Body of pancreas (tissue), 4 donors: ENCODE data around the gene TNS3. TPM values are rescaled to one million over a fixed set of nuclear protein-coding genes. Genes with fewer than 3 reads are reported as not detected.
A peak's percentile ranks its signal among the peaks of the same experiment; 100 is the strongest.

Experiments used
- ATAC-seq: fragments of 150-250 bp; one replicate; pipeline ENCODE4 v1.9.1; 2016
- DNase-seq, 4 donors: peaks; one replicate each; pipeline ENCODE4 v3.0.0-alpha.2; 2019
- H3K27ac ChIP-seq, 4 donors: fragments of 200-600 bp; sonication (generic); 1 replicate in 3 of 4; 2 replicates in 1 of 4; pipeline versions ENCODE4 v1.5.1 to v1.6.1; 2016 to 2019; ENCODE audit warnings: mild to moderate bottlenecking in 1 of 4, mixed read lengths in 1 of 4, moderate library complexity in 1 of 4
- H3K27me3 ChIP-seq, 2 donors: fragments of 200-600 bp; sonication (generic); one replicate each; pipeline ENCODE4 v1.6.0; 2016; ENCODE audit warnings: mild to moderate bottlenecking in 1 of 2
- H3K36me3 ChIP-seq, 2 donors: fragments of 200-600 bp; sonication (generic); replicated peaks in 1 of 2; 2 replicates each; pipeline ENCODE4 v1.5.1; 2016; ENCODE audit warnings: low read depth in 2 of 2; ENCODE audit not compliant: insufficient read depth in 1 of 2
- H3K4me1 ChIP-seq: fragments of 200-600 bp; sonication (generic); one replicate; pipeline ENCODE4 v1.6.0; 2016
- H3K4me3 ChIP-seq, 2 donors: fragments of 200-600 bp; sonication (generic); 1 replicate in 1 of 2; 2 replicates in 1 of 2; pipeline ENCODE4 v1.5.1; 2016 to 2019
- H3K9me3 ChIP-seq, 3 donors: fragments of 200-600 bp; sonication (generic); 1 replicate in 2 of 3; 2 replicates in 1 of 3; pipeline ENCODE4 v1.5.1; 2016
- CTCF ChIP-seq, 7 experiments: fragments of 450-650 bp in 4 of 7; fragments of 200-600 bp in 3 of 7; sonication (generic) in 3 of 7; IDR thresholded peaks; one replicate each; pipeline ENCODE4 v1.5.1; 2016 to 2019; ENCODE audit warnings: antibody characterized with exemption in 7 of 7
- POLR2A ChIP-seq, 3 donors: fragments of 450-650 bp; IDR thresholded peaks; one replicate each; pipeline ENCODE4 v1.6.1; 2016; ENCODE audit warnings: antibody characterized with exemption in 3 of 3, mild to moderate bottlenecking in 2 of 3
- WGBS, 2 donors: methylation state at CpG; one replicate each; pipeline ENCODE4 v1.1.5; 2017; 5-methylcytosine and 5-hydroxymethylcytosine counted together
- intact Hi-C: fragments of 100-400 bp; cut with DNase I; formaldehyde crosslinking; loops from one replicate; pipeline ENCODE4 v1.15.1; 2023
- total RNA-seq, 2 donors: library from RNA; depleted of rRNA; stranded (reverse); fragments of >200 nt; gene quantifications; one replicate each; pipeline ENCODE4 v1.1.0, GENCODE V29; 2016

The TNS3 gene
- total RNA-seq, 2 donors from 2014 or later: 100 to 265 TPM

DNA sequence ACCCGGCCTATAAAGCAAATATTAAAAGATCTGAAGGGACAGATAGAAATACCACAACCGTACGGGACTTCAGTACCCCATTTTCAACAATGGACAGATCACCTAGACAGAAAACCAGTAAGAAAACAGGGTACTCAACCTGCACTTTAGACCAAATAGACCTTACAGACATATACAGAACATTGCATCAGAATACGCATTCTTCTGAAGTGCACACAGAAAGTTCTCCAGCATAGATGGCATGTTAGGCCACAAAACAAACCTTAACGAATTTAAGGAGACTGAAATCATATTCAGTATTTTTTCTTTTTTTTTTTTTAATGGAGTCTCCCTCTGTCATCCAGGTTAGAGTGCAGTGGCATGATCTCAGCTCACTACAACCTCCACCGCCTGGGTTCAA is 151.5 kb downstream of the TNS3 start:
- H3K27me3 ChIP-seq: no peaks in the 10 kb centered on the region
- H3K4me1 ChIP-seq: peaks cover 13% of the 10 kb centered on the region
- H3K9me3 ChIP-seq: no peaks in the 10 kb centered on the region
- peaks cover 9 to 28% of the 10 kb centered on the region in 2 donors for H3K36me3 ChIP-seq
- TF ChIP-seq POLR2A (IDR thresholded peaks at IDR 0.05) (no peak), CTCF (IDR thresholded peaks at IDR 0.05) (no peak)
- intact Hi-C loops: loop anchor here (10.0 kb wide), 1 partner anchor 384 kb away; no protein-coding TSS in a partner anchor
- no peak overlapping the region for H3K27ac ChIP-seq
- WGBS, 2 donors: 80 to 91% methylated on average over 6 of the region's 6 CpGs
- H3K4me3 ChIP-seq: no peak overlapping the region
- ATAC-seq: no peak
- DNase-seq: no peak

DNA sequence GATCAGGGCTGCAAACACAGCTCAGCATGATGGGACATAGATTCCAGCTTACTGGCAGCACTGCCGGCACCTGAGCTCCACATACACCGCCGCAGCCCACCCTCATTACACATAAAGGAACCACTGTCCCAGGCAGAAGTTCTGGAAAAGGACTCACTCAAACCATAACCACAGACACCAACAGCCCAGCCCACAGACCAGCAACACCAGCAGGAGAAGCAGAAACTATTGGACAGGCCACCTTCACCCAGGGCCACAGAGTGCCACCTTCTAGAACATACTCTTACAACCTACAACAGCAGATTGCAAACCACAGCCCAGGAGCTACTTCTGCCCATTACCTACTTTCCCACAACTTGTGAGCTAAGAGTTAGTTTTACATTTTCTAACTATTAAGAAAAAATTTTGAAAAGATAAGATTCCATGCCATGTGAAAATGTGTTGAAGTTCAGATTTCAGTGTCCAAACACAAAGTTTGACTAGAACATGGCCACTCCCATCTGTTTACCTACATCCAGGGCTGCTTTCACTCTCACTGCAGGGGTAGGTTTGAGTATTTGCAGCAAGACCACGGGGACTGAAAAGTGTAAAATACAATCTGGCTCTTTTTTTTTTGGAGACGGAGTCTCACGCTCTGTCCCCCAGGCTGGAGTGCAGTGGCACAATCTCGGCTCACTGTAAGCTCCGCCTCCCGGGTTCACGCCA is 153.0 kb downstream of the TNS3 start:
- 75 to 89% methylated on average over 10 of the region's 10 CpGs for WGBS, 2 donors
- H3K27ac ChIP-seq: peak overlapping the region in 2 of 4 donors; percentile 2 to 18
- DNase-seq: no peak
- H3K4me3 ChIP-seq: no peak overlapping the region
- H3K4me1 ChIP-seq: peaks cover 13% of the 10 kb centered on the region
- no peak for TF ChIP-seq CTCF (IDR thresholded peaks at IDR 0.05)
- TF ChIP-seq POLR2A (IDR thresholded peaks at IDR 0.05): no peak
- no peaks in the 10 kb centered on the region for H3K9me3 ChIP-seq
- H3K36me3 ChIP-seq: peaks cover 9 to 30% of the 10 kb centered on the region in 2 donors
- intact Hi-C loops: no loop called here
- peak; percentile 22 for ATAC-seq
- H3K27me3 ChIP-seq: no peaks in the 10 kb centered on the region

DNA sequence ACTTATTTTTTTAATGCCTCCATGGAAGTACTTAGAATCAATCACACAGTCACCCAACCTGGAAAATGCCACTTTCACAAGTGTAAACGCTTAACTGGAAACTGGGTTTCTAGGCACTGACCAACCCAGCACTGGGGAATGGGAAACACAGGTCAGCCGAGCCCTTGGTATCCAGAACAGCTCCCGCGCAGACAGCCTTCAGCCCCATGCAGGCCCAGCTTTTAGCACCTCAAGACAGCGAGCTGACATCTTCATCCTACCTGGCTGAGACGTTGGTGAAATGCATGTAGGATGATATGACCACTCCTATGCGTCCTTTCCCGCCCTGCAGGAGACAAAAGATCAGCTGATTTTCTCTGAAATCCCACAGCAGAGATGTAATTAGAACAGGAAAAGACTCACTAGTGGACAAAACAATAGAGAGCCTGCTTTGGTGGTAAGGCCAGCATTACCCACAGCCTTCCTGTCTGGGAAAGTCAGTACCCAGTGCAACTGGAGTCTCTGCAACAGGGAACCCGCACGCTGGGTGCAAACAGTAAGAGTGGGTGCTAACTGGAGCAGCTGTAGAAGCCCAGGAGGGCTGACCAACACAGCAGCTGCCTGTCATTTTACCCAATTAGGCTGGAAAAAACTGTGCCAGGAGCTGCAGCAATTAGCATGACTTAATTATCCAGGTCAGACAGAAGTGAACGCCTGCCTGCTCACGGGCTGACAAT is 153.7 kb downstream of the TNS3 start:
- H3K27me3 ChIP-seq: no peaks in the 10 kb centered on the region
- ATAC-seq (peak; percentile 12), DNase-seq (no peak)
- no peak for TF ChIP-seq CTCF (IDR thresholded peaks at IDR 0.05)
- peak overlapping the region in 1 of 4 donors; percentile 18 for H3K27ac ChIP-seq
- 65 to 72% methylated on average over 12 of the region's 12 CpGs for WGBS, 2 donors
- no peak overlapping the region for H3K4me3 ChIP-seq
- intact Hi-C loops: no loop called here
- no peaks in the 10 kb centered on the region for H3K9me3 ChIP-seq
- peaks cover 9 to 31% of the 10 kb centered on the region in 2 donors for H3K36me3 ChIP-seq
- H3K4me1 ChIP-seq: peaks cover 13% of the 10 kb centered on the region

DNA sequence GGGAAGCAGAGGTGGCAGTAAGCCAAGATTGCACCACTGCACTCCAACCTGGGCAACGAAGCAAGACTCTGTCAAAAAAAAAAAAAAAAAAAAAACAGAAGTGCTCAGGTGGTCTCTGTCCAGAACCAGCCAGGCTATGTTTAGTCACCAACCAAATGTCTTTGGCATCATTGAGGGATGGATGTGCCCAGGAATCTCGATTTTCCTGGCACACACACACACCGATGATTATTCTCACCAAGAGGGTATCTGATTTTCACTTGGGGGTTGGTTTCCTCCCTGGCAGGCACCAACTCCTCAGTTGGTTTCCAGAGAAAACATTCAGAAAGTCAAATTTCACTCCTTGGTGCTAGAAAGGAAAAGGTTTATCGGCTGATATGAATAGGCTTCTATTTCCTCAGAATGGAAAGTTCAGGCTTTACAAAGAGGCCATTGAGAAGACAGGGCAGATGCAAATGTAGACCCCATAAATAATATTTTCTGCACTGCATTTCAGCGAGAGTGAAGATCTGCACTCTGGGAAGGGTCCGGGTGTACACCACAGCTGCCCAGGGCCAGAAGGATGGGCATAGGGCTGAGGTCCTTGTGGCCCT is 154.8 kb downstream of the TNS3 start:
- Histone ChIP-seq H3K27me3 (no peaks in the 10 kb centered on the region), H3K4me3 (no peak overlapping the region), H3K9me3 (no peaks in the 10 kb centered on the region), H3K4me1 (peaks cover 13% of the 10 kb centered on the region), H3K36me3 (peaks cover 0 to 35% of the 10 kb centered on the region in 2 donors), H3K27ac (no peak overlapping the region)
- DNase-seq (no peak), ATAC-seq (no peak)
- TF ChIP-seq CTCF (IDR thresholded peaks at IDR 0.05) (no peak), POLR2A (IDR thresholded peaks at IDR 0.05) (no peak)
- 50 to 70% methylated on average over 6 of the region's 6 CpGs for WGBS, 2 donors
- intact Hi-C loops: no loop called here
